ENCODE measurements around the gene BTAF1. TPM values are rescaled to one million over a fixed set of nuclear protein-coding genes. Genes with fewer than 3 reads are reported as not detected.

BTAF1 gene
- total RNA-seq, 4 donors from 2014 or later: 35.5 to 78.3 (median 43.1) TPM

DNA sequence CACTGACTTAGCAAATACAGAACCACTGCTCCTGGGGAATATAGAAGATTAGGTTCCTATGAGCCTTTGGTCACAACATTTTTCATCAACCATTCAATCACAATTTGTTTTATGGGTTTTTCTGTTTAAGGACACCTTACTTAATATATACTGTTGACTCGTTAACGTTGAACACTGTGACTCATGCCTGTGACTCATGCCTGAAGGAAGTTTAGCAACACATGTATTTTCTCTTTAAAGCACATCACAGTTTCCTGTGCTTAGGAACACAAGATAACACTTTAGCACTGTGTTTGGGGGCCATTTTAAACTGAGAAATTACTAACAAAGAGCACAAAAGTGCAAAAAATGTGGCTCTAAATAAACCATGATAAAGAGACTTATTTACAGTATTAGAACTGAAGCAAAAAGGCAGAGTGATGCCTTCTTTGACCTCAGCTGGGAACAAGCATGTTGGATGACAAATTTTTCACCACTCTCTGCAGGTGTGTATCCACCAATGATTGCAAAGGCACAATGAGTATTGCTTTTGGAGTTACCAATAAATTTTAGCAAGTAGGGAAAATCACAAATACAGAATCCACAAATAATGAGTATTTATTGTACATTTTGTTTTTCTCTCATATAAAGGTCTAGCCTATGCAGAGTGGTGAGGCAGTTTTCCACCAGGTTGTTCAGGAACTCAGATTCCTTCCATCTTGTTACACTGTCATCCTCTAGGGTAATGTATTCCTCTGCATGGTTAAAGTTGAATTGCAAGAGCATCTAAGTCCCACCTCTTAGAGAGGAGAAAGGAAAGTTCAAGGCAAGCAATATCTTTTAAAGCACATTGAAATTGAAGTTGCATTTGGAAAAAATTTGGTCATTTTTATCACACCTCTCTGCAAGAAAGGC, 21.5 kb upstream of the BTAF1 start:
- intact Hi-C loops (cut with DNase I; ENCODE audit: low total_unique reads): loop anchor here (2.0 kb wide), 1 partner anchor 37 kb away; no protein-coding TSS in a partner anchor
- 0 to 4% methylated on average over 2 of the region's 2 CpGs for WGBS, 2 donors
- DNase-seq (ENCODE audit: low spot score in 2 of 2): peak in 1 of 2 donors; percentile 60
- TF ChIP-seq POLR2A (IDR thresholded peaks at IDR 0.05): no peak
- TF ChIP-seq, protein P1, sequence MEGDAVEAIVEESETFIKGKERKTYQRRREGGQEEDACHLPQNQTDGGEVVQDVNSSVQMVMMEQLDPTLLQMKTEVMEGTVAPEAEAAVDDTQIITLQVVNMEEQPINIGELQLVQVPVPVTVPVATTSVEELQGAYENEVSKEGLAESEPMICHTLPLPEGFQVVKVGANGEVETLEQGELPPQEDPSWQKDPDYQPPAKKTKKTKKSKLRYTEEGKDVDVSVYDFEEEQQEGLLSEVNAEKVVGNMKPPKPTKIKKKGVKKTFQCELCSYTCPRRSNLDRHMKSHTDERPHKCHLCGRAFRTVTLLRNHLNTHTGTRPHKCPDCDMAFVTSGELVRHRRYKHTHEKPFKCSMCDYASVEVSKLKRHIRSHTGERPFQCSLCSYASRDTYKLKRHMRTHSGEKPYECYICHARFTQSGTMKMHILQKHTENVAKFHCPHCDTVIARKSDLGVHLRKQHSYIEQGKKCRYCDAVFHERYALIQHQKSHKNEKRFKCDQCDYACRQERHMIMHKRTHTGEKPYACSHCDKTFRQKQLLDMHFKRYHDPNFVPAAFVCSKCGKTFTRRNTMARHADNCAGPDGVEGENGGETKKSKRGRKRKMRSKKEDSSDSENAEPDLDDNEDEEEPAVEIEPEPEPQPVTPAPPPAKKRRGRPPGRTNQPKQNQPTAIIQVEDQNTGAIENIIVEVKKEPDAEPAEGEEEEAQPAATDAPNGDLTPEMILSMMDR (IDR thresholded peaks at IDR 0.05): no peak
- no peak overlapping the region for H3K4me3 ChIP-seq (ENCODE audit: low read depth, poor library complexity, severe bottlenecking)

DNA sequence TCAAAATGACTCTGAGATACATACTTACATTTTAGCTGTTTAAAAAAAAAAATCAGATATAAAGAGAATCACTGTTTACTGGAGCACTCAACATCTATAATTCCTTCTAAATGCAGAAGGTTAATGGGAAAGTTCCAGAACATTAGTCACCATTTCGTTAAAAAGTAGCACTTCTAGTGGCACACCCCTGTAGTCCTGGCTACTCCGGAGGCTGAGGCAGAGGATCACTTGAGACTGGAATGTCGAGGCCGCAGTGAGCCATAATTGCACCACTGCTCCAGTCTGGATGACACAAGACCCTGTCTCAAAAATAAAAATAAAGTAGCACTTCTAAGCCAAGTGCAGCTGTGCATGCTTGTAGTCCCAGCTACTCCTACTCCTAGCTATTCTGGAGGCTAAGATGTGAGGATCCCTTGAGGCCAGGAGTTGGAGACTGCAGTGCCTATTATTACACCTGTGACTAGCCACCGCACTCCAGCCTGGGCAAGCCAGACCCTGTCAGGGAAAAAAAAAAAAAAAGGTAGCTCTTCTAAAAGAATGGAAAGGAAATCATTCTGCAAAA, 16.5 kb upstream of the BTAF1 start:
- 67% methylated on average over 5 of the region's 5 CpGs for WGBS, 2 donors
- intact Hi-C loops (cut with DNase I; ENCODE audit: low total_unique reads): no loop called here
- peak in 1 of 2 donors; percentile 37 for DNase-seq (ENCODE audit: low spot score in 2 of 2)
- no peak overlapping the region for H3K4me3 ChIP-seq (ENCODE audit: low read depth, poor library complexity, severe bottlenecking)
- TF ChIP-seq POLR2A (IDR thresholded peaks at IDR 0.05): no peak
- TF ChIP-seq, protein P1 (IDR thresholded peaks at IDR 0.05): no peak

DNA sequence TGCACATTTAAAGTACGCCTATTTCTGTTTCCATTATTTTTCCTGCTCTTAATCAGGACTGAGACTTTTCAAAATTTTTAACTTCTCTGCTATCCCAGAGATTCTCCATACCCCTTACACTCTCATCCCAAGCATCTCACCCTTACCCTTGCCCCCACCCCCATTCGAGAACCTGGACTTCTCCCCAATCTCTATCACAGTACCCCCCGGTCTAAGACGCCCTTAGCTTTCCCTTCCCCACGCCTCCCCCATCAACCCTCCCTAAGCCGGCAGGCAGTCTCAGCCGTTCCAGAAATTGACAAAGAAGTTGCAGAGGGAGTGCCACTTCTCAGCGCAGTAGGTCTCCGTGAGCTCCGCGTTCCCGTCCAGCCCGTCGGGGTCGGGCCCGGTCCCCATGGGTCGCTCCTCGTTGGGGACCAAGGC, 15.6 kb upstream of the BTAF1 start:
- DNase-seq (ENCODE audit: low spot score in 2 of 2): no peak
- H3K4me3 ChIP-seq (ENCODE audit: low read depth, poor library complexity, severe bottlenecking): peak overlapping the region; percentile 52
- 3 to 4% methylated on average over 18 of the region's 18 CpGs for WGBS, 2 donors
- TF ChIP-seq, protein P1 (IDR thresholded peaks at IDR 0.05): no peak
- no peak for TF ChIP-seq POLR2A (IDR thresholded peaks at IDR 0.05)
- intact Hi-C loops (cut with DNase I; ENCODE audit: low total_unique reads): no loop called here

DNA sequence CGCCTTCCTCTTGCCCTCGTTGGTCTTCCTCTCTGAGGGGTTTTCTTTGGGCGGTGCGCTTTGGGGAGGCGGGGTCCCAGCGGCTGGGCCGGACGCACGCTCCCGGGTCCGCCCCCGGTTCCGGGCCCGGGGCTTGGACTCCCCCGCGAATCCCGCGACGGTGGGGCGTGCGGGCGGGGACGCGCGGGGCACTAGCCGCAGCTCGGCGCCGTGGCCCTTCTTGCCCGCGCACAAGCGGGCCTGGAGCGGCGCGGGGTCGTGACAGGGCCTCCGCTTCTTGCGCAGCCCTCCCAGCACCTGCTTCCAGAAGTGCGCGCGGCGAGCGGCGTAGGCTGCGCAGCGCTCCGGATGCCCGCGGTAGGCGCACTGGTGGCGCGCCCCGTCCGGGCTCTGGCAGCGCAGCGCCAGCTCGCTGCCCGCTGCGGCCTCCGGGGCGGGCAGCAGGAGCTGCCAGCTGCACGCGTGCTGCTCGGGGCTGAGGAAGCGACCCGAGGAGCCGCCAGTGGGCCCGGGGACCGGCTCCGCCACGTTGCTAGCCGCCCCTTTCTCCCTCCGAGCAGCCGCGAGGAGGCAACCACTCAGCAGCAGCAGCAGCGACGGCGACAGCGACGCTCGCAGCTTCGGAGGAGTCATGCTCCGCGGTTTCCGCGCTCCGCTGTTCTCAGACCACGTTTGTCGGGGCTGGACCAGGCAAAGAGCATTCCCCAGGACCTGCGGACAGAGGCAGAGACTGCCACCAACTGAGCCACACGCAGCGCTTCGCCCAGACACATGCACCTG, 15.0 kb upstream of the BTAF1 start:
- DNase-seq (ENCODE audit: low spot score in 2 of 2): peak; percentile 57 to 93
- intact Hi-C loops (cut with DNase I; ENCODE audit: low total_unique reads): no loop called here
- TF ChIP-seq POLR2A (IDR thresholded peaks at IDR 0.05): no peak
- TF ChIP-seq, protein P1 (IDR thresholded peaks at IDR 0.05): no peak
- H3K4me3 ChIP-seq (ENCODE audit: low read depth, poor library complexity, severe bottlenecking): peak overlapping the region; percentile 52
- 0% methylated on average over 4 to 18 of the region's 93 CpGs for WGBS, 2 donors

DNA sequence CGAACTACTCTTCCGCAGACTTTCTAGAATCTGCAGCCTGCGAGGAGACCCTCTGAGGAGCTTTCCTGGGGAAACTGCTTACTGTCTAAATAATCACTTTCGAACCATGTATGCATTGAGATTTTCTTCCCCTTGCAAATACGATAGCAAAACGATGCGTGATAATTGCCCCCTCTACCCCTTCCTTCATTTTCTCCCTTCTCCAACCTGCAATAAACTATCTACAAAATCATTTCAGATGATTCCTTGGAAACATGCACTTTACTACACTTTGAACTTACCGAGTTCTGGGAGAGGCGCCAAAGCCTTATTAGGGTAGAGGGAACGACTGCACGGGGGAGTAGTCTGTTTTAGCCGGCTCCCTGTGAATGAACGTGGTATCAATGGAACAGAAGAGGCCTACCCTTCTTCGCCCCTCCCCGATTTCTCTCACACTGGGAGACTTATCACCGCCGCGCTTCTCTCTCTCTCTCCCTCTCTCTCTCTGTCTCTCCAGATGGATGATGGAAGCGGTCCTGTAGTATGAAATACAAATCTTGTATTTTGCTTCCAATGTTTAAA, 14.4 kb upstream of the BTAF1 start, which contains the start of gene FGFBP3:
TSS of gene FGFBP3 (minus strand) at position 370 of the 561 bp plus-strand sequence. CDS start 517 bp downstream, outside the sequence.
- no peak for DNase-seq (ENCODE audit: low spot score in 2 of 2)
- peak within 1 kb of the TSS; percentile 52 for H3K4me3 ChIP-seq (ENCODE audit: low read depth, poor library complexity, severe bottlenecking)
- WGBS, 2 donors: 0 to 1% methylated on average over 19 of the region's 19 CpGs
- intact Hi-C loops (cut with DNase I; ENCODE audit: low total_unique reads): no loop called here
- TF ChIP-seq POLR2A (IDR thresholded peaks at IDR 0.05): no peak
- TF ChIP-seq, protein P1 (IDR thresholded peaks at IDR 0.05): no peak
